ENCODE measurements around the gene CABLES2.

CABLES2 gene

GRCh38 chr20:62352402-62353288 is 54.4 kb downstream of the CABLES2 start:
- no peak for ATAC-seq

GRCh38 chr20:62351469-62352401 is 55.4 kb downstream of the CABLES2 start:
- H3K9me3 Mint-ChIP-seq, result peaks cover 4% of the 10 kb centered on the region
- no peak overlapping the region for H3K4me3 Mint-ChIP-seq
- no peaks in the 10 kb centered on the region for H3K36me3 Mint-ChIP-seq
- H3K4me1 Mint-ChIP-seq, result no peaks in the 10 kb centered on the region
- DNase-seq (ENCODE audit: low spot score in 2 of 2), result no peak
- ATAC-seq, result no peak
- H3K27ac Mint-ChIP-seq, result no peak overlapping the region

More at GRCh38 chr20:62352402-62353288, 54.4 kb downstream of the CABLES2 start:
- no peak overlapping the region for H3K4me3 Mint-ChIP-seq
- no peak for DNase-seq (ENCODE audit: low spot score in 2 of 2)
- H3K36me3 Mint-ChIP-seq, result no peaks in the 10 kb centered on the region
- no peak overlapping the region for H3K27ac Mint-ChIP-seq
- H3K4me1 Mint-ChIP-seq, result no peaks in the 10 kb centered on the region
- peaks cover 4% of the 10 kb centered on the region for H3K9me3 Mint-ChIP-seq

- no peaks in the 10 kb centered on the region for H3K36me3 Mint-ChIP-seq
- peaks cover 4% of the 10 kb centered on the region for H3K9me3 Mint-ChIP-seq
- peak; percentile 4 for ATAC-seq
- no peak for DNase-seq (ENCODE audit: low spot score in 2 of 2)
- no peak overlapping the region for H3K27ac Mint-ChIP-seq
- no peak overlapping the region for H3K4me3 Mint-ChIP-seq
- no peaks in the 10 kb centered on the region for H3K4me1 Mint-ChIP-seq
Observed at GRCh38 chr20:62350629-62351422, 56.3 kb downstream of the CABLES2 start.

GRCh38 chr20:62350098-62350628 is 56.9 kb downstream of the CABLES2 start:
- Mint-ChIP-seq H3K4me3 (no peak overlapping the region), H3K36me3 (no peaks in the 10 kb centered on the region), H3K27ac (no peak overlapping the region), H3K9me3 (peaks cover 4% of the 10 kb centered on the region), H3K4me1 (no peaks in the 10 kb centered on the region)
- ATAC-seq, result no peak
- DNase-seq (ENCODE audit: low spot score in 2 of 2), result no peak

- peaks cover 4% of the 10 kb centered on the region for H3K9me3 Mint-ChIP-seq
- ATAC-seq (no peak), DNase-seq (ENCODE audit: low spot score in 2 of 2) (no peak)
- no peak overlapping the region for H3K27ac Mint-ChIP-seq
- no peaks in the 10 kb centered on the region for H3K4me1 Mint-ChIP-seq
- H3K4me3 Mint-ChIP-seq, result no peak overlapping the region
- H3K36me3 Mint-ChIP-seq, result no peaks in the 10 kb centered on the region
Observed at GRCh38 chr20:62349556-62350097, 57.5 kb downstream of the CABLES2 start.

- H3K36me3 Mint-ChIP-seq, result peaks cover 5% of the 10 kb centered on the region
- peaks cover 4% of the 10 kb centered on the region for H3K9me3 Mint-ChIP-seq
- H3K4me1 Mint-ChIP-seq, result no peaks in the 10 kb centered on the region
- DNase-seq (ENCODE audit: low spot score in 2 of 2), result no peak
- H3K27ac Mint-ChIP-seq, result no peak overlapping the region
- no peak overlapping the region for H3K4me3 Mint-ChIP-seq
- no peak for ATAC-seq
Observed at GRCh38 chr20:62348604-62349003, 58.5 kb downstream of the CABLES2 start.

GRCh38 chr20:62347445-62347844 is 59.6 kb downstream of the CABLES2 start:
- Mint-ChIP-seq H3K4me1 (no peaks in the 10 kb centered on the region), H3K9me3 (peaks cover 4% of the 10 kb centered on the region), H3K27ac (no peak overlapping the region), H3K36me3 (peaks cover 10% of the 10 kb centered on the region), H3K4me3 (no peak overlapping the region)
- ATAC-seq, result no peak
- no peak for DNase-seq (ENCODE audit: low spot score in 2 of 2)

- H3K9me3 Mint-ChIP-seq, result peaks cover 4% of the 10 kb centered on the region
- no peak overlapping the region for H3K27ac Mint-ChIP-seq
- DNase-seq (ENCODE audit: low spot score in 2 of 2) (no peak), ATAC-seq (no peak)
- peaks cover 10% of the 10 kb centered on the region for H3K36me3 Mint-ChIP-seq
- no peak overlapping the region for H3K4me3 Mint-ChIP-seq
- H3K4me1 Mint-ChIP-seq, result no peaks in the 10 kb centered on the region
Observed at GRCh38 chr20:62347151-62347404, 60.0 kb downstream of the CABLES2 start.

GRCh38 chr20:62346398-62347150 is 60.5 kb downstream of the CABLES2 start:
- DNase-seq (ENCODE audit: low spot score in 2 of 2) (no peak), ATAC-seq (peak; percentile 42)
- Mint-ChIP-seq H3K4me3 (no peak overlapping the region), H3K9me3 (peaks cover 4% of the 10 kb centered on the region), H3K36me3 (peaks cover 14% of the 10 kb centered on the region), H3K27ac (no peak overlapping the region), H3K4me1 (no peaks in the 10 kb centered on the region)

- DNase-seq (ENCODE audit: low spot score in 2 of 2) (no peak), ATAC-seq (no peak)
- no peaks in the 10 kb centered on the region for H3K4me1 Mint-ChIP-seq
- H3K27ac Mint-ChIP-seq, result no peak overlapping the region
- H3K36me3 Mint-ChIP-seq, result peaks cover 17% of the 10 kb centered on the region
- no peak overlapping the region for H3K4me3 Mint-ChIP-seq
- peaks cover 4% of the 10 kb centered on the region for H3K9me3 Mint-ChIP-seq
Observed at GRCh38 chr20:62345681-62346370, 61.3 kb downstream of the CABLES2 start.

- DNase-seq (ENCODE audit: low spot score in 2 of 2) (no peak), ATAC-seq (no peak)
- no peaks in the 10 kb centered on the region for H3K4me1 Mint-ChIP-seq
- no peak overlapping the region for H3K27ac Mint-ChIP-seq
- peaks cover 17% of the 10 kb centered on the region for H3K36me3 Mint-ChIP-seq
- no peak overlapping the region for H3K4me3 Mint-ChIP-seq
- peaks cover 4% of the 10 kb centered on the region for H3K9me3 Mint-ChIP-seq
Observed at GRCh38 chr20:62344782-62345181, 62.3 kb downstream of the CABLES2 start.

- no peaks in the 10 kb centered on the region for H3K4me1 Mint-ChIP-seq
Observed at GRCh38 chr20:62344092-62344491, 63.0 kb downstream of the CABLES2 start.

GRCh38 chr20:62342910-62343309 is 64.2 kb downstream of the CABLES2 start:
- ATAC-seq (no peak), DNase-seq (ENCODE audit: low spot score in 2 of 2) (no peak)
- Mint-ChIP-seq H3K9me3 (no peaks in the 10 kb centered on the region), H3K36me3 (peaks cover 17% of the 10 kb centered on the region), H3K27ac (no peak overlapping the region), H3K4me1 (no peaks in the 10 kb centered on the region), H3K4me3 (no peak overlapping the region)

More at GRCh38 chr20:62344092-62344491, 63.0 kb downstream of the CABLES2 start:
- Mint-ChIP-seq H3K27ac (no peak overlapping the region), H3K4me3 (no peak overlapping the region), H3K36me3 (peaks cover 17% of the 10 kb centered on the region), H3K9me3 (peaks cover 4% of the 10 kb centered on the region)
- no peak for ATAC-seq
- DNase-seq (ENCODE audit: low spot score in 2 of 2), result no peak

- peaks cover 17% of the 10 kb centered on the region for H3K36me3 Mint-ChIP-seq
- no peak overlapping the region for H3K4me3 Mint-ChIP-seq
- H3K9me3 Mint-ChIP-seq, result no peaks in the 10 kb centered on the region
- H3K4me1 Mint-ChIP-seq, result no peaks in the 10 kb centered on the region
- ATAC-seq (no peak), DNase-seq (ENCODE audit: low spot score in 2 of 2) (no peak)
- no peak overlapping the region for H3K27ac Mint-ChIP-seq
Observed at GRCh38 chr20:62339647-62340062, 67.4 kb downstream of the CABLES2 start.

Data from stimulated activated effector memory CD8-positive, alpha-beta T cell treated with anti-CD3 and anti-CD28 coated beads, Interleukin-12 subunit alpha, Interleukin-12 subunit beta, amount 100 ng/mL, for 72 hours (primary cell).